CD4-positive, alpha-beta memory T cell (primary cell): Measurements from ENCODE around the gene RBM23. TPM values are rescaled to one million over a fixed set of nuclear protein-coding genes. Genes with fewer than 3 reads are reported as not detected.
A peak's percentile ranks its signal among the peaks of the same experiment; 100 is the strongest.

Experiments
- CTCF ChIA-PET: fragments of 350-600 bp; sonication (Branson Sonifier 250); formaldehyde crosslinking; loops from one replicate; lab custom pipeline; 2021; ENCODE audit warnings: inconsistent platforms; ENCODE audit not compliant: partially characterized antibody; lab: Charles Lee
- POLR2A ChIA-PET: fragments of 350-600 bp; sonication (Branson Sonifier 250); formaldehyde crosslinking; loops from one replicate; lab custom pipeline; 2021; ENCODE audit not compliant: partially characterized antibody; lab: Charles Lee
- DNase-seq, 5 donors: peaks; one replicate each; pipeline versions ENCODE4 v3.0.0 to v3.0.0-alpha.2; 2020 to 2022; ENCODE audit warnings: mixed read lengths in 1 of 5
- H3K27ac ChIP-seq: one replicate; pipeline ENCODE4 v1.7.0; 2013; ENCODE audit warnings: low read depth, low read length
- H3K27me3 ChIP-seq: 2 replicates; pipeline ENCODE4 v1.7.0; 2013; ENCODE audit warnings: mild to moderate bottlenecking, low read length, moderate library complexity; ENCODE audit not compliant: insufficient read depth
- H3K36me3 ChIP-seq: 2 replicates; pipeline ENCODE4 v1.7.0; 2013; ENCODE audit warnings: mild to moderate bottlenecking, low read length, moderate library complexity; ENCODE audit not compliant: insufficient read depth
- H3K4me1 ChIP-seq: 2 replicates; pipeline ENCODE4 v1.7.0; 2013; ENCODE audit warnings: mild to moderate bottlenecking, low read length, moderate library complexity; ENCODE audit not compliant: insufficient read depth
- H3K4me3 ChIP-seq, 2 donors: one replicate each; pipeline ENCODE4 v1.7.0; 2013; ENCODE audit warnings: low read length in 2 of 2, mild to moderate bottlenecking in 1 of 2
- H3K9me3 ChIP-seq, 2 donors: one replicate each; pipeline ENCODE4 v1.7.0; 2013; ENCODE audit warnings: low read length in 2 of 2, control low read depth in 1 of 2; ENCODE audit not compliant: control insufficient read depth in 1 of 2
- H3K27ac Mint-ChIP-seq, 7 donors: one replicate each; pipeline ENCODE4 v1.8.0; 2020 to 2021; ENCODE audit warnings: mixed read lengths in 7 of 7, mild to moderate bottlenecking in 6 of 7, inconsistent platforms in 3 of 7, moderate library complexity in 3 of 7
- H3K27me3 Mint-ChIP-seq, 2 donors: one replicate each; pipeline ENCODE4 v1.8.0; 2020 to 2021; ENCODE audit warnings: mixed read lengths in 2 of 2
- H3K36me3 Mint-ChIP-seq, 2 donors: one replicate each; pipeline ENCODE4 v1.8.0; 2020 to 2021; ENCODE audit warnings: mixed read lengths in 2 of 2, inconsistent platforms in 1 of 2, mild to moderate bottlenecking in 1 of 2
- H3K4me1 Mint-ChIP-seq, 4 donors: one replicate each; pipeline ENCODE4 v1.8.0; 2020 to 2021; ENCODE audit warnings: mixed read lengths in 4 of 4, mild to moderate bottlenecking in 1 of 4
- H3K4me3 Mint-ChIP-seq, 8 donors: one replicate each; pipeline ENCODE4 v1.8.0; 2020 to 2021; ENCODE audit warnings: mixed read lengths in 8 of 8, mild to moderate bottlenecking in 7 of 8, moderate library complexity in 6 of 8, inconsistent platforms in 3 of 8
- H3K9me3 Mint-ChIP-seq, 8 donors: one replicate each; pipeline ENCODE4 v1.8.0; 2020 to 2021; ENCODE audit warnings: mixed read lengths in 8 of 8, mild to moderate bottlenecking in 5 of 8, inconsistent platforms in 3 of 8, moderate library complexity in 1 of 8
- intact Hi-C: fragments of 100-400 bp; cut with micrococcal nuclease; formaldehyde crosslinking; loops from one replicate; pipeline ENCODE4 v1.15.1; 2023
- polyA plus RNA-seq, 2 donors: library from polyadenylated mRNA; unstranded; fragments of 300-500 nt; fragmentation: Illumina TruSeq; gene quantifications; one replicate each; pipeline ENCODE4 v1.2.3, GENCODE V29; 2021
- total RNA-seq, 2 experiments: library from RNA; stranded (reverse); gene quantifications; one replicate each; pipeline ENCODE4 v1.2.3, GENCODE V29; 2021

RBM23 gene
- total and polyA plus RNA-seq, 4 experiments from 2014 or later = 57.1 to 123 (median 88.6) TPM

- POLR2A ChIA-PET = interaction anchor here (1.0 to 1.5 kb wide), 4 partner anchors 9 to 34 kb away, joined by 3 to 4 read pairs (median 3); no protein-coding TSS in a partner anchor
Measured at GRCh38 chr14:22907429-22907828, 11.5 kb downstream of the RBM23 start.

GRCh38 chr14:22906073-22906472 lies 12.9 kb downstream of the RBM23 start:
- H3K4me1 ChIP-seq = no peaks in the 10 kb centered on the region
- Mint-ChIP-seq H3K27me3 (no peaks in the 10 kb centered on the region), H3K27ac (no peak overlapping the region), H3K4me1 (peaks cover 3 to 8% (median 6%) of the 10 kb centered on the region in 4 donors), H3K9me3 (no peaks in the 10 kb centered on the region), H3K36me3 (peaks cover 56 to 67% of the 10 kb centered on the region in 2 donors), H3K4me3 (no peak overlapping the region)
- POLR2A ChIA-PET = no interaction called here
- peaks cover 74% of the 10 kb centered on the region for H3K36me3 ChIP-seq
- DNase-seq = no peak
- intact Hi-C loops = no loop called here
- no peaks in the 10 kb centered on the region for H3K27me3 ChIP-seq
- no peak overlapping the region for H3K4me3 ChIP-seq
- CTCF ChIA-PET = interaction anchor here (1.2 to 1.3 kb wide), 2 partner anchors 13 to 83 kb away, joined by 3 to 4 read pairs; partner anchors contain the start of gene RBM23
- H3K9me3 ChIP-seq = no peaks in the 10 kb centered on the region
- H3K27ac ChIP-seq = no peak overlapping the region

More at GRCh38 chr14:22907429-22907828, 11.5 kb downstream of the RBM23 start:
- intact Hi-C loops = no loop called here
- H3K27me3 ChIP-seq = no peaks in the 10 kb centered on the region
- CTCF ChIA-PET = interaction anchor here (1.0 to 1.2 kb wide), 2 partner anchors 9 to 34 kb away, joined by 3 to 4 read pairs; no protein-coding TSS in a partner anchor
- no peak overlapping the region for H3K4me3 Mint-ChIP-seq
- no peaks in the 10 kb centered on the region for H3K27me3 Mint-ChIP-seq
- DNase-seq = no peak
- H3K36me3 ChIP-seq = peaks cover 67% of the 10 kb centered on the region
- H3K36me3 Mint-ChIP-seq = peaks cover 44 to 66% of the 10 kb centered on the region in 2 donors
- no peak overlapping the region for H3K4me3 ChIP-seq
- peaks cover 10 to 17% (median 16%) of the 10 kb centered on the region in 4 donors for H3K4me1 Mint-ChIP-seq
- H3K27ac Mint-ChIP-seq = no peak overlapping the region
- H3K27ac ChIP-seq = no peak overlapping the region
- H3K9me3 ChIP-seq = no peaks in the 10 kb centered on the region
- no peaks in the 10 kb centered on the region for H3K9me3 Mint-ChIP-seq
- H3K4me1 ChIP-seq = peaks cover 7% of the 10 kb centered on the region

- Mint-ChIP-seq H3K4me3 (no peak overlapping the region), H3K4me1 (peaks cover 0 to 10% (median 9%) of the 10 kb centered on the region in 4 donors), H3K27me3 (no peaks in the 10 kb centered on the region), H3K36me3 (peaks cover 60 to 67% of the 10 kb centered on the region in 2 donors), H3K9me3 (no peaks in the 10 kb centered on the region), H3K27ac (peak overlapping the region in 2 of 7 donors; percentile 36 to 50)
- CTCF ChIA-PET = interaction anchor here (1.2 to 1.3 kb wide), 2 partner anchors 13 to 82 kb away, joined by 3 to 4 read pairs; partner anchors contain the start of gene RBM23
- H3K27ac ChIP-seq = no peak overlapping the region
- H3K4me1 ChIP-seq = no peaks in the 10 kb centered on the region
- intact Hi-C loops = no loop called here
- no peak overlapping the region for H3K4me3 ChIP-seq
- H3K9me3 ChIP-seq = no peaks in the 10 kb centered on the region
- no peaks in the 10 kb centered on the region for H3K27me3 ChIP-seq
- peaks cover 73% of the 10 kb centered on the region for H3K36me3 ChIP-seq
- POLR2A ChIA-PET = interaction anchor here (1.2 kb wide), 1 partner anchor 14 kb away, joined by 4 read pairs; the partner anchor contains the start of gene RBM23
- no peak for DNase-seq
Measured at GRCh38 chr14:22905627-22906026, 13.3 kb downstream of the RBM23 start.

- Mint-ChIP-seq H3K4me1 (peaks cover 4 to 15% (median 6%) of the 10 kb centered on the region in 4 donors), H3K36me3 (peaks cover 53 to 60% of the 10 kb centered on the region in 2 donors), H3K9me3 (no peaks in the 10 kb centered on the region), H3K27ac (peak overlapping the region in 2 of 7 donors; percentile 20 to 60), H3K4me3 (no peak overlapping the region), H3K27me3 (no peaks in the 10 kb centered on the region)
- Histone ChIP-seq H3K27me3 (no peaks in the 10 kb centered on the region), H3K36me3 (peaks cover 64% of the 10 kb centered on the region), H3K4me1 (peaks cover 4% of the 10 kb centered on the region), H3K4me3 (no peak overlapping the region), H3K27ac (no peak overlapping the region), H3K9me3 (no peaks in the 10 kb centered on the region)
- DNase-seq = no peak
- intact Hi-C loops = no loop called here
- ChIA-PET POLR2A (interaction anchor here (1.2 to 1.3 kb wide), 2 partner anchors 17 to 31 kb away, joined by 4 to 8 read pairs; no protein-coding TSS in a partner anchor), CTCF (interaction anchor here (0.9 to 9.0 kb wide), 7 partner anchors 13 to 347 kb away, joined by 3 to 123 read pairs (median 58); partner anchors contain the start of gene LRP10)
Measured at GRCh38 chr14:22903742-22904087, 15.2 kb downstream of the RBM23 start.

- intact Hi-C loops = no loop called here
- Histone ChIP-seq H3K27ac (no peak overlapping the region), H3K4me1 (peaks cover 4% of the 10 kb centered on the region), H3K9me3 (no peaks in the 10 kb centered on the region), H3K27me3 (no peaks in the 10 kb centered on the region), H3K4me3 (no peak overlapping the region), H3K36me3 (peaks cover 57% of the 10 kb centered on the region)
- Mint-ChIP-seq H3K27me3 (no peaks in the 10 kb centered on the region), H3K9me3 (no peaks in the 10 kb centered on the region), H3K4me3 (no peak overlapping the region), H3K27ac (peak overlapping the region in 4 of 7 donors; percentile 46 to 72 (median 58)), H3K4me1 (peaks cover 5 to 15% (median 5%) of the 10 kb centered on the region in 4 donors), H3K36me3 (peaks cover 50 to 57% of the 10 kb centered on the region in 2 donors)
- no peak for DNase-seq
- ChIA-PET POLR2A (interaction anchor here (1.1 to 3.3 kb wide), 4 partner anchors 18 to 135 kb away, joined by 4 to 34 read pairs (median 6); partner anchors contain the start of genes LRP10 and OXA1L), CTCF (interaction anchor here (0.9 to 9.0 kb wide), 15 partner anchors 9 to 345 kb away, joined by 4 to 123 read pairs (median 13); partner anchors contain the start of genes HAUS4, LRP10, PRMT5 and RBM23)
Measured at GRCh38 chr14:22901799-22902198, 17.1 kb downstream of the RBM23 start.

GRCh38 chr14:22900081-22900799 lies 18.7 kb downstream of the RBM23 start:
- POLR2A ChIA-PET = interaction anchor here (0.7 to 3.3 kb wide), 12 partner anchors 12 to 343 kb away, joined by 3 to 34 read pairs (median 6); partner anchors contain the start of genes DAD1, LRP10, OXA1L and RBM23
- H3K36me3 Mint-ChIP-seq = peaks cover 36 to 44% of the 10 kb centered on the region in 2 donors

More at GRCh38 chr14:22900081-22900799, 18.7 kb downstream of the RBM23 start:
- Histone ChIP-seq H3K27ac (no peak overlapping the region), H3K36me3 (peaks cover 42% of the 10 kb centered on the region), H3K4me3 (no peak overlapping the region), H3K9me3 (no peaks in the 10 kb centered on the region), H3K27me3 (no peaks in the 10 kb centered on the region), H3K4me1 (peaks cover 4% of the 10 kb centered on the region)
- Mint-ChIP-seq H3K27ac (peak overlapping the region; percentile 12 to 65 (median 54)), H3K9me3 (no peaks in the 10 kb centered on the region), H3K4me3 (no peak overlapping the region), H3K4me1 (peaks cover 5 to 15% (median 5%) of the 10 kb centered on the region in 4 donors), H3K27me3 (no peaks in the 10 kb centered on the region)
- CTCF ChIA-PET = interaction anchor here (0.6 to 9.0 kb wide), 25 partner anchors 10 to 343 kb away, joined by 3 to 123 read pairs (median 6); partner anchors contain the start of genes DAD1, HAUS4, LRP10 and OXA1L
- intact Hi-C loops = loop anchor here (1.0 kb wide), 5 partner anchors 13 to 330 kb away; no protein-coding TSS in a partner anchor
- DNase-seq = peak; percentile 66 to 72 (median 67)
